D341Med (cell line): Measurements from ENCODE around the gene WDR46.

Experiments
- DNase-seq: peaks from one replicate; pipeline ENCODE4 v3.0.0; 2012; ENCODE audit warnings: low spot score

WDR46 gene

GRCh38 chr6:33288921-33289783, at the start of gene WDR46, which contains the start of gene PFDN6:
Gene WDR46, minus strand, starts transcription at chr6:33289239. Its CDS starts 69 bp downstream, at chr6:33289170.
Gene PFDN6, plus strand, starts transcription at chr6:33289601. Its CDS starts 256 bp downstream, at chr6:33289857.
- peak; percentile 89 for DNase-seq

- DNase-seq = no peak
These were observed 47.5 kb upstream of the WDR46 start for GRCh38 chr6:33336495-33336894.

- DNase-seq = no peak
These were observed 46.9 kb upstream of the WDR46 start for GRCh38 chr6:33335916-33336315.

- no peak for DNase-seq
These were observed 44.6 kb upstream of the WDR46 start for GRCh38 chr6:33333666-33334065.

- no peak for DNase-seq
These were observed 41.7 kb upstream of the WDR46 start for GRCh38 chr6:33330736-33331135.

- no peak for DNase-seq
These were observed 40.0 kb upstream of the WDR46 start for GRCh38 chr6:33329058-33329457.

- no peak for DNase-seq
These were observed 35.1 kb upstream of the WDR46 start for GRCh38 chr6:33324125-33324524.

GRCh38 chr6:33323623-33323948, 34.5 kb upstream of the WDR46 start:
- no peak for DNase-seq

- DNase-seq = no peak
These were observed 32.2 kb upstream of the WDR46 start for GRCh38 chr6:33321227-33321626.

GRCh38 chr6:33320315-33321181, 31.5 kb upstream of the WDR46 start:
- no peak for DNase-seq

GRCh38 chr6:33319939-33320314, 30.9 kb upstream of the WDR46 start:
- DNase-seq = no peak

GRCh38 chr6:33318426-33319073, 29.5 kb upstream of the WDR46 start:
- DNase-seq = no peak

- peak; percentile 93 for DNase-seq
These were observed 28.8 kb upstream of the WDR46 start, which contains the start of gene ZBTB22 for GRCh38 chr6:33317669-33318425. Gene ZBTB22, minus strand, starts transcription at chr6:33317744. Its CDS starts 828 bp downstream, at chr6:33316916.

- peak; percentile 87 for DNase-seq
These were observed 28.3 kb upstream of the WDR46 start for GRCh38 chr6:33317419-33317668.

- DNase-seq = no peak
These were observed 27.8 kb upstream of the WDR46 start for GRCh38 chr6:33316603-33317418.

GRCh38 chr6:33315793-33316602, 27.0 kb upstream of the WDR46 start:
- no peak for DNase-seq

GRCh38 chr6:33314943-33315792, 26.1 kb upstream of the WDR46 start:
- DNase-seq = no peak

- no peak for DNase-seq
These were observed 25.5 kb upstream of the WDR46 start for GRCh38 chr6:33314515-33314942.
